MCF 10A (cell line): Measurements from ENCODE around the gene MATR3. TPM values are rescaled to one million over a fixed set of nuclear protein-coding genes. Genes with fewer than 3 reads are reported as not detected.

Experiments used
- Bru-seq: library from RNA; stranded (reverse); fragments of 400-500 nt; gene quantifications from one replicate; lab custom pipeline; 2021; lab: Mats Ljungman, UMichigan
- BruChase-seq, 2 experiments: library from RNA; stranded (reverse); fragments of 400-500 nt; gene quantifications; one replicate each; lab custom pipeline; 2021; lab: Mats Ljungman, UMichigan
- BruUV-seq: library from RNA; stranded (reverse); fragments of 400-500 nt; replicated peaks from 2 replicates; lab custom pipeline; 2021; lab: Mats Ljungman, UMichigan
- CTCF ChIA-PET: fragments of 300-600 bp; sonication (Branson Sonifier 250); formaldehyde crosslinking; extraction: SDS; loops from one replicate; lab custom pipeline; 2021; ENCODE audit warnings: antibody characterized with exemption, inconsistent platforms; lab: Yijun Ruan, JAX
- POLR2A ChIA-PET: fragments of 300-600, 350-650 bp; sonication (Branson Sonifier 250); formaldehyde crosslinking; extraction: SDS; loops from one replicate; lab custom pipeline; 2020; ENCODE audit warnings: antibody characterized with exemption, inconsistent platforms; lab: Yijun Ruan, JAX
- DNase-seq: peaks from one replicate; pipeline ENCODE4 v3.0.0-alpha.2; 2018; ENCODE audit not compliant: unreplicated experiment
- H3K27ac Mint-ChIP-seq: one replicate; pipeline ENCODE4 v1.8.0; 2022; ENCODE audit warnings: mild to moderate bottlenecking, low read depth, mixed read lengths; ENCODE audit not compliant: unreplicated experiment
- H3K27me3 Mint-ChIP-seq: one replicate; pipeline ENCODE4 v1.8.0; 2022; ENCODE audit warnings: mixed read lengths; ENCODE audit not compliant: insufficient read depth, unreplicated experiment
- H3K36me3 Mint-ChIP-seq: one replicate; pipeline ENCODE4 v1.8.0; 2022; ENCODE audit warnings: mild to moderate bottlenecking, moderate library complexity, mixed read lengths; ENCODE audit not compliant: insufficient read depth, unreplicated experiment
- H3K4me1 Mint-ChIP-seq: one replicate; pipeline ENCODE4 v1.8.0; 2022; ENCODE audit warnings: mixed read lengths; ENCODE audit not compliant: insufficient read depth, unreplicated experiment
- H3K4me3 Mint-ChIP-seq: one replicate; pipeline ENCODE4 v1.8.0; 2022; ENCODE audit warnings: mild to moderate bottlenecking, moderate library complexity, mixed read lengths; ENCODE audit not compliant: unreplicated experiment
- H3K9me3 Mint-ChIP-seq: one replicate; pipeline ENCODE4 v1.8.0; 2022; ENCODE audit warnings: mixed read lengths; ENCODE audit not compliant: unreplicated experiment
- CTCF ChIP-seq: fragments of 200-600 bp; IDR thresholded peaks from one replicate; pipeline ENCODE4 v1.8.0; 2022; ENCODE audit warnings: antibody characterized with exemption, mild to moderate bottlenecking; ENCODE audit not compliant: unreplicated experiment
- intact Hi-C: fragments of 100-400 bp; cut with micrococcal nuclease; formaldehyde crosslinking; loops from 2 replicates; pipeline ENCODE4 v1.14.1; 2022
- long read RNA-seq: library from polyadenylated mRNA; stranded (forward); transcript quantifications from one replicate; pipeline ENCODE4 v2.0.0, GENCODE V29; 2022
- total RNA-seq: library from RNA; stranded (reverse); gene quantifications from 2 replicates; pipeline ENCODE4 v1.2.3, GENCODE V29; 2022

Gene MATR3
- total RNA-seq, result 152 and 159 TPM in 2 replicates
- percentile 98 among the genes with signal in this experiment for Bru-seq, nascent RNA
- percentile 98 among the genes with signal in this experiment for BruChase-seq, experiment 1, labeled RNA remaining after a 6-hour chase
- percentile 98 among the genes with signal in this experiment for BruChase-seq, experiment 2, labeled RNA remaining after a 2-hour chase
- long read RNA-seq, full-length matches to known transcripts, result 393 of 566 reads
- long read RNA-seq, partial matches to known transcripts, result 42 of 566 reads
- long read RNA-seq, other reads (novel, unspliced or antisense), result 131 of 566 reads

- CTCF ChIA-PET, result interaction anchor here (0.5 to 1.2 kb wide), 8 partner anchors 9 to 1098 kb away, joined by 3 to 5 read pairs (median 4); partner anchors contain the start of gene PAIP2
- peak; percentile 98 for DNase-seq
- TSS peak; percentile 79 for BruUV-seq
- TF ChIP-seq CTCF, result no peak
- Mint-ChIP-seq H3K27ac (peak within 1 kb of the TSS; percentile 99), H3K27me3 (no peaks in the 10 kb centered on the region), H3K36me3 (peaks cover 55% of the 10 kb centered on the region), H3K4me3 (peak within 1 kb of the TSS; percentile 94), H3K4me1 (peaks cover 37% of the 10 kb centered on the region), H3K9me3 (no peaks in the 10 kb centered on the region)
- POLR2A ChIA-PET, result interaction anchor here (0.6 to 13.7 kb wide), 44 partner anchors 14 to 1116 kb away, joined by 3 to 413 read pairs (median 4); partner anchors contain the start of genes ANKHD1, CTNNA1, EGR1 and ETF1
- intact Hi-C loops, result loop anchor here (1.0 to 2.0 kb wide), 2 partner anchors 18 to 47 kb away; partner anchors contain the start of gene PAIP2
Observed at GRCh38 chr5:139293507-139294373, at the start of gene MATR3. Gene MATR3, plus strand, starts transcription at chr5:139293740. Its CDS starts 13,676 bp downstream, at chr5:139307416.

- H3K4me1 Mint-ChIP-seq, result peaks cover 14% of the 10 kb centered on the region
- intact Hi-C loops, result no loop called here
- no peaks in the 10 kb centered on the region for H3K36me3 Mint-ChIP-seq
- CTCF ChIA-PET, result interaction anchor here (0.7 to 2.4 kb wide), 7 partner anchors 16 to 421 kb away, joined by 3 to 9 read pairs (median 3); no protein-coding TSS in a partner anchor
- H3K27me3 Mint-ChIP-seq, result peaks cover 7% of the 10 kb centered on the region
- TF ChIP-seq CTCF, result no peak
- DNase-seq, result no peak
- no peak overlapping the region for H3K27ac Mint-ChIP-seq
- no peak overlapping the region for H3K4me3 Mint-ChIP-seq
- POLR2A ChIA-PET, result interaction anchor here (0.7 to 1.8 kb wide), 4 partner anchors 14 to 305 kb away, joined by 3 to 7 read pairs (median 3); no protein-coding TSS in a partner anchor
- BruUV-seq, result TSS peak; percentile 77
- H3K9me3 Mint-ChIP-seq, result no peaks in the 10 kb centered on the region
Observed at GRCh38 chr5:139245637-139246339, 47.8 kb upstream of the MATR3 start.

- Mint-ChIP-seq H3K27me3 (peaks cover 1% of the 10 kb centered on the region), H3K36me3 (no peaks in the 10 kb centered on the region), H3K9me3 (no peaks in the 10 kb centered on the region), H3K27ac (no peak overlapping the region), H3K4me3 (no peak overlapping the region), H3K4me1 (peaks cover 14% of the 10 kb centered on the region)
- intact Hi-C loops, result no loop called here
- POLR2A ChIA-PET, result interaction anchor here (1.2 to 1.8 kb wide), 2 partner anchors 14 to 26 kb away, joined by 3 to 7 read pairs; no protein-coding TSS in a partner anchor
- CTCF ChIA-PET, result interaction anchor here (0.8 to 2.4 kb wide), 5 partner anchors 15 to 422 kb away, joined by 3 to 9 read pairs (median 4); no protein-coding TSS in a partner anchor
- DNase-seq, result peak; percentile 77
- TF ChIP-seq CTCF, result no peak
- no TSS peak for BruUV-seq
Observed at GRCh38 chr5:139246394-139246793, 47.1 kb upstream of the MATR3 start.
